Glutamatergic neuron (in vitro differentiated cells): ENCODE measurements around the gene SIN3A. TPM values are rescaled to one million over a fixed set of nuclear protein-coding genes. Genes with fewer than 3 reads are reported as not detected.

Source experiments
- DNase-seq: peaks from one replicate; pipeline ENCODE4 v3.0.0; 2022
- H3K27ac Mint-ChIP-seq: one replicate; pipeline ENCODE4 v1.8.0; 2020; ENCODE audit warnings: mild to moderate bottlenecking, mixed read lengths, inconsistent platforms; ENCODE audit not compliant: unreplicated experiment
- H3K27me3 Mint-ChIP-seq: one replicate; pipeline ENCODE4 v1.8.0; 2020; ENCODE audit warnings: mild to moderate bottlenecking, moderate library complexity, mixed read lengths, inconsistent platforms; ENCODE audit not compliant: unreplicated experiment
- H3K36me3 Mint-ChIP-seq: one replicate; pipeline ENCODE4 v1.8.0; 2020; ENCODE audit warnings: mild to moderate bottlenecking, mixed read lengths, inconsistent platforms; ENCODE audit not compliant: unreplicated experiment
- H3K4me1 Mint-ChIP-seq: one replicate; pipeline ENCODE4 v1.8.0; 2020; ENCODE audit warnings: mild to moderate bottlenecking, low read depth, mixed read lengths, inconsistent platforms; ENCODE audit not compliant: unreplicated experiment
- H3K4me3 Mint-ChIP-seq: one replicate; pipeline ENCODE4 v1.8.0; 2020; ENCODE audit warnings: mild to moderate bottlenecking, mixed read lengths, inconsistent platforms; ENCODE audit not compliant: unreplicated experiment
- H3K9me3 Mint-ChIP-seq: one replicate; pipeline ENCODE4 v1.8.0; 2020; ENCODE audit warnings: mild to moderate bottlenecking, moderate library complexity, mixed read lengths, inconsistent platforms; ENCODE audit not compliant: unreplicated experiment
- CTCF ChIP-seq: fragments of 200-600 bp; sonication (generic); IDR thresholded peaks from one replicate; pipeline ENCODE4 v1.5.0; 2021; ENCODE audit not compliant: partially characterized antibody, unreplicated experiment
- total RNA-seq: library from RNA; stranded (reverse); fragmentation: NEBNext Ultra II Directional; extraction: Animal tissue kit (Norgen Biotek cat#: 25700); gene quantifications from one replicate; pipeline ENCODE4 v1.2.1, GENCODE V29; 2021; ENCODE audit not compliant: unreplicated experiment

SIN3A gene
- total RNA-seq, 1 donor from 2014 or later = 45.4 TPM

- no peak overlapping the region for H3K27ac Mint-ChIP-seq
- H3K4me3 Mint-ChIP-seq = no peak overlapping the region
These were observed 70.7 kb downstream of the SIN3A start for GRCh38 chr15:75380773-75381172.

GRCh38 chr15:75371901-75372688, 79.4 kb downstream of the SIN3A start:
- Mint-ChIP-seq H3K9me3 (peaks cover 7% of the 10 kb centered on the region), H3K4me1 (peaks cover 2% of the 10 kb centered on the region), H3K27ac (no peak overlapping the region), H3K4me3 (no peak overlapping the region), H3K36me3 (no peaks in the 10 kb centered on the region), H3K27me3 (peaks cover 1% of the 10 kb centered on the region)
- no peak for DNase-seq
- TF ChIP-seq CTCF = no peak

More at GRCh38 chr15:75380773-75381172, 70.7 kb downstream of the SIN3A start:
- no peaks in the 10 kb centered on the region for H3K27me3 Mint-ChIP-seq
- no peak for TF ChIP-seq CTCF
- no peaks in the 10 kb centered on the region for H3K36me3 Mint-ChIP-seq
- H3K4me1 Mint-ChIP-seq = no peaks in the 10 kb centered on the region
- DNase-seq = no peak
- no peaks in the 10 kb centered on the region for H3K9me3 Mint-ChIP-seq

GRCh38 chr15:75371486-75371885, 80.0 kb downstream of the SIN3A start:
- no peak for TF ChIP-seq CTCF
- H3K9me3 Mint-ChIP-seq = peaks cover 7% of the 10 kb centered on the region
- no peak overlapping the region for H3K4me3 Mint-ChIP-seq
- H3K27ac Mint-ChIP-seq = no peak overlapping the region
- H3K27me3 Mint-ChIP-seq = peaks cover 1% of the 10 kb centered on the region
- DNase-seq = no peak
- no peaks in the 10 kb centered on the region for H3K36me3 Mint-ChIP-seq
- peaks cover 2% of the 10 kb centered on the region for H3K4me1 Mint-ChIP-seq

- no peak for TF ChIP-seq CTCF
- peak overlapping the region; percentile 92 for H3K4me3 Mint-ChIP-seq
- H3K9me3 Mint-ChIP-seq = peaks cover 7% of the 10 kb centered on the region
- H3K36me3 Mint-ChIP-seq = no peaks in the 10 kb centered on the region
- H3K4me1 Mint-ChIP-seq = peaks cover 2% of the 10 kb centered on the region
- DNase-seq = no peak
- H3K27me3 Mint-ChIP-seq = peaks cover 1% of the 10 kb centered on the region
- peak overlapping the region; percentile 92 for H3K27ac Mint-ChIP-seq
These were observed 81.5 kb downstream of the SIN3A start for GRCh38 chr15:75369897-75370581.
